Smooth muscle cell of bladder (primary cell): Measurements from ENCODE around the gene CXCR1. TPM values are rescaled to one million over a fixed set of nuclear protein-coding genes. Genes with fewer than 3 reads are reported as not detected.

Experiments
- total RNA-seq: library from RNA; depleted of rRNA; stranded (reverse); fragments of >200 nt; gene quantifications from 2 replicates; pipeline ENCODE4 v1.2.3, GENCODE V29; 2014

CXCR1 gene
- total RNA-seq = not detected in 2 replicates

GRCh38 chr2:218166791-218167190 lies at the start of gene CXCR1:
CXCR1 (minus strand) TSS chr2:218166962; CDS start chr2:218165211, 1,751 bp downstream.

GRCh38 chr2:218125626-218126080 lies 41.1 kb downstream of the CXCR1 start, which contains the start of gene CXCR2:
CXCR2 (plus strand) TSS chr2:218126028; CDS start chr2:218134802, 8,774 bp downstream.

Other genes with a start within 250 kb of the CXCR1 start
- gene TNS1, start 164.0 kb downstream of the CXCR1 start, total RNA-seq = 37.3 and 74.4 TPM in 2 replicates
- gene RUFY4, start 97.7 kb downstream of the CXCR1 start, total RNA-seq = not detected in 2 replicates
- gene CXCR2, start 40.9 kb downstream of the CXCR1 start, total RNA-seq = not detected in 2 replicates
- gene ARPC2, start 50.2 kb upstream of the CXCR1 start, total RNA-seq = 269 and 279 TPM in 2 replicates
- gene GPBAR1, start 94.1 kb upstream of the CXCR1 start, total RNA-seq = 0.14 and 0.37 TPM in 2 replicates
- gene AAMP, start 103.2 kb upstream of the CXCR1 start, total RNA-seq = 133 and 156 TPM in 2 replicates
- gene PNKD, start 103.6 kb upstream of the CXCR1 start, total RNA-seq = 27.6 and 28.9 TPM in 2 replicates
- gene TMBIM1, start 125.5 kb upstream of the CXCR1 start, total RNA-seq = 144 and 208 TPM in 2 replicates
- 0.14 TPM in 1 of 2 replicates, not detected in the other for gene CATIP, start 189.9 kb upstream of the CXCR1 start, total RNA-seq
- gene SLC11A1, start 215.3 kb upstream of the CXCR1 start, total RNA-seq = 0.14 and 0.28 TPM in 2 replicates
- 41.2 and 56.1 TPM in 2 replicates for gene CTDSP1, start 232.9 kb upstream of the CXCR1 start, total RNA-seq